GM03348 (cell line): ENCODE results near the gene ADGRL1.
"Not testable (repeated sequence)": the region's sequence is repeated elsewhere in the genome, so short reads cannot be mapped to it uniquely, and the experiment has no call there.

ENCODE experiments used
- DNase-seq: peaks from one replicate; pipeline ENCODE4 v3.0.0; 2012; ENCODE audit warnings: low spot score

ADGRL1 gene

DNA sequence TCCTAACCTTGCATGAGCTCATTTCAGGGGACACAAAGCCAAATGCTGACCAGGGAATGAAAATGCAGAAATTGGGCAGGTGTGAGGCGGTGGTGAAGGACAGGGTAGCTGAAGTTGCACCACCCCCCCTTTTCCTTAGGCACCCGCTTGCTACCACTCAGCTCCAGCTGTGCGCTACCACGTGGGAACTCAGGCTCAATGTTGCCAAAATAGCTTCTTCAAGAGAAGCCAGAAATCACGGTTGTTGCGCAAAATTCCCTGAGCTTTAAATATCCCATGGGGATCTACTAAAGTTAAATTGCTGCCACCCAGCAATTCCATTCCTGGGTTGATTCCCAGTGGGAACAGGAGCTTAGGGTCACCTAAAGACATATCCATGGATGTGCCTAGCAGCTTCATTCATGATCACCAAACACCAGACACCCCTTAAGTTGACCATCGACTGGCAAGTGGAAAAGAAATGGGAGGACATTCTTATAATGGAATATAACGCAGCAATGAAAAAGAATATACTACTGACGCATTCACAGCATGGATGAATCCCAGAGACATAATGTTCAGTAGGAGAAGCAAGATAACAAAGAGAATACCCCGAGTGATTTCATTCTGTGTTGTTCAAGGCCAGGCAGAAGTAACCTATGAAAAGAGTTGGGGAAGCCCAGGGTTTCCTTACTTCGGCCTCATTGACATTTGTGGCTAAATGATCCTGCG lies 12.8 kb upstream of the ADGRL1 start:
- no peak for DNase-seq

GRCh38 chr19:14217886-14218285 lies 11.9 kb upstream of the ADGRL1 start:
- DNase-seq, result not testable (repeated sequence)

- DNase-seq, result no peak
Measured at GRCh38 chr19:14214580-14214979, 8.6 kb upstream of the ADGRL1 start.

DNA sequence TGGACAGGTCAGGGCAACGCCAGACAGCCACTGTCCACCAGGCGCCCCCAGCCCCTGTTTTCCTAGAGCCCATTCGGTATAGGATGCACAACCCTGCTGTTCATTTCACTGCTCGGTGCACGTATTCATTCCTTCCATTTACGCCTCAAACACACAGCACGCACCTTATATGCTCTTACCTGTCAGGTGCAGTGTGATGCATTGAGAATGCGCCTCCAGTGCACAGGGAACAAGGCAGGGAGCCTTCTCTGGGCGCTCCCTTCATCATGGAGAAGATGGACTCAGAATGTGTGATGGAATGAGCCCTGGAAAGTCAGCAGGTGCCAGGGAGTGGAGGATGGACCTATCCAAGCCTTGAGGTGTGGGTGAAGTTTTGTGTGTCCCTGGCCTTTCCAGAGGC lies 4.2 kb upstream of the ADGRL1 start:
- DNase-seq, result not testable (repeated sequence)

GRCh38 chr19:14209401-14209800 lies 3.4 kb upstream of the ADGRL1 start:
- DNase-seq, result not testable (repeated sequence)

- not testable (repeated sequence) for DNase-seq
Measured at GRCh38 chr19:14208496-14208895, 2.5 kb upstream of the ADGRL1 start.

- not testable (repeated sequence) for DNase-seq
Measured at GRCh38 chr19:14207796-14208195, 1.8 kb upstream of the ADGRL1 start.

DNA sequence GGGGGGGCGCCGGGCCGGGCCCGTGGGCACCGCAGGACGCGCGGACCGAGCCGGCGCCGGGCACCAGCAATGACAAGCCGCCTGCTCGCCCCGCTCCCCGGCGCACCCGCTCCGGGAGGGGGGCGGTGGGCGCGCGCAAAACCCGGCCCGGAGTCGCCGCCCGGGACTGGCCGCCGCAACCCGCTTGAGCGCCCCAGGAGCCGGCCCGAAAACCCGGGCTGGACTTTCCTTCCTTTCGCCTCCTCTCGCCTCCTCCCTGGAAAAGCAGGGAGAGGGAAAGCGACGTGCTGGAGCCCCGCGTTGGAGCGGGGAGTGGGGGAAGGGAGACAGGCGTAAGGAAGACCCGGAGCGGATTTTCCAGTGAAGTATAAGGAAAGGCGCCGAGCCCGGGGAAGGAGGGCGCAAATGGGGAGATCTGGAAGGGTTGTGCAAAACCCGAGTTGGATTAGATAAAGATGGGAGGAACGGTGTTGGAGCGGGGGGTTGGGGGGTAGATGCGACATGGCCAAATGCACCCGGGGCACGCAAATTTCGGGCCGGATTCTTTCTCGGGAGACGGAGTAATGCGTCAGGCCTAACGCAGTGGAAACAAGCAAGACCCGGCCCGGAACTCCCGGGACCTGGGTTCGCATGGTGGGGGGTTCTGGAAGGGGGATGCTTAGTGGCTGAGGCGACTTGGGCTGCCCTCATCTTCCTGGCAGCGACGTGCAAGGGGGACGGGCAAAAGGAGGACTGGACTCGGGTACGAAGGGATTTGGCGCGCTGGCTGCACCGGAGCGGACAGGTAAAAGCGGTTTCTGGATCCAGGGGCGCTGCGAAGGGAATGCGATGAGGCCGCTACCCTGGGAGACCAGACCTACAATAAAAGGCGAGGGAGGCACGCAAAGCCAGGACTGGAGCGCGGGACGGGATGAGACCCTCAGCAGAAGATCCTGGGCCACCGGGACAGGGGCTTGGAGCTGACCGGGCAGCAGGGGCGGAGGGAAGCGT lies 1.1 kb upstream of the ADGRL1 start:
- DNase-seq, result peak; percentile 85

GRCh38 chr19:14206308-14206707 lies 339 bp upstream of the ADGRL1 start:
- peak; percentile 17 for DNase-seq

GRCh38 chr19:14204676-14205451 lies 1.1 kb downstream of the ADGRL1 start:
- DNase-seq, result not testable (repeated sequence)

DNA sequence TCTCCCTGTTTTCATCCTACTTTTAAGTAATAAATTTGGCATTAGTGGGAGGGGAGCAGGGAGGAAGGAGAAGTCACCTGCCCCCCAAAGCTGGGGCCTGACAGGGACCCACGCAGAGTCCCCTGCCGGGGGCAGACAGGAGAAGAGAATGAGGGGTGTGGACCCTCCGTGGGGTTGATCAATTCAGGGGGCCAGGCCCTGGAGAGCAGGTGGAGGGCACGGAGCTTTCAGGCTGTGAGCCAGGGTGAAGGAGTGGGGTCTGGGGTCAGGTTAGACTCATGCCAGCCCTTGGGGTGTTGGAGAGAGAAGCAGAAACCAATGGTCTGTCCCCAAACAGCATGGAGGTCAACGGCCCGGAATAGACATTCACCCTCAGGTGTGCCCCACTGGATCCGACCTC lies 1.8 kb downstream of the ADGRL1 start:
- DNase-seq, result not testable (repeated sequence)

GRCh38 chr19:14203788-14204187 lies 2.2 kb downstream of the ADGRL1 start:
- not testable (repeated sequence) for DNase-seq

DNA sequence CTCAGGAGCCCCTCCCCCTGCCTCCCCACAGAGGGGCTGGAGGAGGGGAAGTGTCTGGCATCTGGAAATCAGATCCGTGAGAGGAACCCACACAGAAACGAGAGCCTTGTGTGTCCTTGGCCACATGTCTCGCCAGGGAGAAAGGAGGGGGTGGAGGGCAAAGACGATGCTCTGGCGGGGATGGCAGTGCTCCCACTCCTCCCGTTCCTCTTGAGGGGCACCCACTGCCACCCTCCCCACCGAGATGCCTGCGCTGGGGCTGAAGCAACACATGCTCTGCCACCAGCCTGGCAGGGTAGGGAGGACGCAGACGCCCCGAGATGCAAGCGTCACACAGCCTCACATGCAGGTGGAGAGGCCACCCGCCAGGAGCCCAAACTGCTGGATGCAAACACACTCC lies 2.8 kb downstream of the ADGRL1 start:
- DNase-seq, result no peak

- DNase-seq, result not testable (repeated sequence)
Measured at GRCh38 chr19:14201481-14201880, 4.5 kb downstream of the ADGRL1 start.

DNA sequence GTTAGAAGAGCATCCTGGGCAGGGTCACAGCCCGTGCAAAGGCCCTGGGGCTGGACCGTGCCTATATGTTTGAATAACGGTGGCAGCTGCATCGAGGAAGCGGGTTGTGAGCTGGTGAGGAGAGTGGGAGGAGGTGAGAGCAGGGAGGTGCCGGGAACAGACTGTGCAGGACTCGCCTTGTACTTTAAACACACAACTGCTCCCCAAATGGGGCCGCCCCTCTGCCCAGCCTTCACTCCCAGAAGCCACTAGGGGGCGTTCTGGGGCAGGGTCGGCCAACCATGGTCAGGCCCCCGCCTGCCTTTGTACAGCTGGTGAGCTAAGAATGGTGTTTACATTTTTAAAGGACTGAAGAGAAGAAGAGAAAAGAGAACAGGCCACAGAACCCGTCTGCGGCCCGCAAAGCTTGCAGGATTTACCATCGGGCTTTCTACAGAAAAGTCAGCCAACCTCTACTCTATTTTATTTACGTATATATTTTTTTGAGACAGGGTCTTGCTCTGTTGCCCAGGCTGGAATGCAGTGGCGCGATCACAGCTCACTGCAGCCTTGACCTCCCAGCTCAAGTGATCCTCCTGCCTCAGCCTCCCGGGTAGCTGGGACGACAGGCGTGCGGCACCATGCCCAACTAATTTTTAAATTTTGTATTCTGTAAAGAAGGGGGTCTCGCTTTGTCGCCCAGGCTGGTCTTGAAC lies 5.7 kb downstream of the ADGRL1 start:
- peak; percentile 38 for DNase-seq

DNA sequence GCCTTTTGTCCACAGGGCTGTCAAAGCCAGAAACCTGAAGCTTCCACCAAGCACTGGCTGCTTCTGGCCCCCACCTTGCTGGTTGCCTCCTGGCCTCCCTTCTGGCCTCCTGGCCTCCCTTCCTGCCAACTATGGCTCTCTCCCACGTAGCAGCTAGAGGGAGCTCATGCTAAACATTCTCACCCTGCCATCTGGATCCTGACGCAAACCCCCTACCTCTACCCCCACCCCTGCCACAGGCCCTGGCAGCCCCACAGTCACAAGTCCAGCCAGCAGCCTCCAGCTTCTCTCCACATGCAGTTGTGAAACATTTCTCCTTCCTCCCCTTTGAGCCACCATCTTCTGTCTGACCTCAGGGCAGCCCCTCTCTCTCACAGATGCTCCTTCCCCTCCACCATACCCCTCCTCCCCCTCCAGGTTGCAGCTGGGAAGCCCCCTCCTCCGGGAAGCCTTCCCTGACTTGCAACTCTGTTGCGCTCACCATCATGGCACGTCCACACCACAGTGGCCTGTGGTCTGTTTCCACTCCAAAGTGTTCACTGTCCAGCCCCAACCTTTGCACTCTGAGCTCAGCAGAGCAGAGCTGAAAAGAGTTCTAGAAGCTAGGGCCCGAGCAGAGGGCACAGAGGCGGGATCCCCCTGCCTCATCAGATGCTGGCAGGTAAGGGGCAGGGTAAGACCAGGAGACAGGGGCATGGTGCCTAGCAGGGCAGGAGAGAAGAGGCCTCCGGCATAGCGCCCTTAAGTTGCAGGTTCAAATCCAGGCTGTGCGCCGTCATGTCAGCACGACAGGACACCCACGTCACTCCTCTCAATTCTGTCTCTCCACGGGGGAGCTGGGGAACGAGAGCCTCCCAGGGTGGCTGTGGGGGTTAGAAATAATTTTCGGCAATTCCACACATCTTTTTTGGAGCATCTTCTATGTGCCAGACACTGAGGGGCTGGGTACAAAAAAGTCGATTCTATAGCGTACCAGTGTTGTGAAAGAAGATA lies 7.3 kb downstream of the ADGRL1 start:
- DNase-seq, result no peak

- DNase-seq, result no peak
Measured at GRCh38 chr19:14197882-14198281, 8.1 kb downstream of the ADGRL1 start.

DNA sequence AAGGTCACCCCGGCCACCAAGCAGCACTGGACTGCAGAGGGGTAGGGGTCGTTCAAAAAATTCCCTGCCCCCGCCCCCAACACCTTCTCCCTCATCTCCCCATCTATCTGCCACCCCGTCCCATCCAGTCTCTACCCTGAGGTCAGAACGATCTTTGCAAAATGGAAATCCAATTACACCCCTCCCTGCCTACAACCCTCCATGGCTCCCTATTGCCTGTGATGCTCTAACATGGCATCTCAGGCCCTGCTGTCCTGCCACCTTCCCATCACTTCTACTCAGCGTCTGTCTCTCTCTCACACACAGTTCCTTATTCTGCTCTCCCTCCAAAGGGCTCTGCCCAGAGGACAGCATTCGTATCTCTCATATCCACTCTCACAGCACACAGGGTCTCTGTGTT lies 8.7 kb downstream of the ADGRL1 start:
- DNase-seq, result not testable (repeated sequence)

- DNase-seq, result peak; percentile 68
Measured at GRCh38 chr19:14196105-14196504, 9.9 kb downstream of the ADGRL1 start.

DNA sequence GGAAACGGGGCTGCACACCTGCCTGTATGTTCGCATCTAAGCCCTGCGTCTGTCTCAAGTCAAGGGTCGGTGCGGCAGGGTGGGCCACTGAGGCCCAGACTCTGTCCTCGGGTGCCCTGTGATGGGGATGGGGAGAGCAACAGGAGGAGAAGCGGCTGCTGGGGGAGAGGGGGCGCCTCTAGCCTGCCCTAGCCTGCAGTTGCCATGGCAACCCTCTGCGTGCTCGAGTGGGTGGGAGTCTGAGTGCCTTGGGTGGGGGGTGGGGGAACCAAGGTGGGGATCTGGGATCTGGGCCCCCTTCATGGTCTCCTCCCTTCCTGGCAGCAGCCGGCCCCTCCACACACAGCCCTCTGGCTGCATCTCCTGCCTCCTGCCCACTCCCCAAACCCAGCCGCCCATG lies 10.8 kb downstream of the ADGRL1 start:
- DNase-seq, result not testable (repeated sequence)
